Mesothelial cell of epicardium (in vitro differentiated cells): ENCODE data around the gene MACROD2. TPM values are rescaled to one million over a fixed set of nuclear protein-coding genes. Genes with fewer than 3 reads are reported as not detected.
A peak's percentile ranks its signal among the peaks of the same experiment; 100 is the strongest.

Experiments
- DNase-seq, 2 experiments: peaks; one replicate each; pipeline ENCODE4 v3.0.0; 2021; ENCODE audit warnings: low spot score in 2 of 2; ENCODE audit not compliant: unreplicated experiment in 2 of 2
- H3K27ac Mint-ChIP-seq: 2 replicates; pipeline ENCODE4 v1.8.0; 2021; ENCODE audit warnings: mixed read lengths
- H3K27me3 Mint-ChIP-seq: 2 replicates; pipeline ENCODE4 v1.8.0; 2021; ENCODE audit warnings: low read depth, mixed read lengths
- H3K36me3 Mint-ChIP-seq: 2 replicates; pipeline ENCODE4 v1.8.0; 2021; ENCODE audit warnings: mixed read lengths
- H3K4me1 Mint-ChIP-seq: 2 replicates; pipeline ENCODE4 v1.8.0; 2021; ENCODE audit warnings: mixed read lengths
- H3K4me3 Mint-ChIP-seq: 2 replicates; pipeline ENCODE4 v1.8.0; 2021; ENCODE audit warnings: mild to moderate bottlenecking, moderate library complexity, mixed read lengths
- H3K9me3 Mint-ChIP-seq: 2 replicates; pipeline ENCODE4 v1.8.0; 2021; ENCODE audit warnings: mixed read lengths
- CTCF ChIP-seq: fragments of 200-600 bp; sonication (generic); IDR thresholded peaks from one replicate; pipeline ENCODE4 v1.5.0; 2021; ENCODE audit warnings: antibody characterized with exemption; ENCODE audit not compliant: unreplicated experiment
- total RNA-seq: library from RNA; stranded (reverse); gene quantifications from 3 replicates; pipeline ENCODE4 v1.2.1, GENCODE V29; 2021

Gene MACROD2
- total RNA-seq, 1 donor from 2014 or later: 10.0 TPM

DNA sequence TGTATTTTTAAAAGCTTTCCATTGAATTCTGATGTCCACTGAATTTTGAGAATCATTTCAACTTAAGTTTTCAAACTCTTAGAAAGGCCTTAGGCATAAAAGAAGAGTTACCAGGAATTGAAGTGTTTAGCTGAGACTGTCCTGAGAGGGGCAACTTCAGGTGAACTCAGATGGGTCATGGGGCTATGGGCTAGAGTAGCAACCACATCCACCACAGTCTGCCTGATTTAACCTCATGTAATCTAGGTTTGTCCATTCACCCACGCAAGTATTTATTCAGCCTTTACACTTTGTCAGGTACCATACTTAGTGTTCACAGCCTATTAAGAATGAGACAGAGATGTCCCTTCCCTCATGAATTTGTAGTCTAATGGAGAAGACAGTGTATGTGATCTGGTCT, 2076.9 kb downstream of the MACROD2 start:
- no peak for DNase-seq
- Mint-ChIP-seq H3K27ac (no peak overlapping the region), H3K27me3 (no peaks in the 10 kb centered on the region), H3K36me3 (no peaks in the 10 kb centered on the region), H3K9me3 (peaks cover 26% of the 10 kb centered on the region), H3K4me1 (no peaks in the 10 kb centered on the region), H3K4me3 (no peak overlapping the region)
- TF ChIP-seq CTCF: no peak

DNA sequence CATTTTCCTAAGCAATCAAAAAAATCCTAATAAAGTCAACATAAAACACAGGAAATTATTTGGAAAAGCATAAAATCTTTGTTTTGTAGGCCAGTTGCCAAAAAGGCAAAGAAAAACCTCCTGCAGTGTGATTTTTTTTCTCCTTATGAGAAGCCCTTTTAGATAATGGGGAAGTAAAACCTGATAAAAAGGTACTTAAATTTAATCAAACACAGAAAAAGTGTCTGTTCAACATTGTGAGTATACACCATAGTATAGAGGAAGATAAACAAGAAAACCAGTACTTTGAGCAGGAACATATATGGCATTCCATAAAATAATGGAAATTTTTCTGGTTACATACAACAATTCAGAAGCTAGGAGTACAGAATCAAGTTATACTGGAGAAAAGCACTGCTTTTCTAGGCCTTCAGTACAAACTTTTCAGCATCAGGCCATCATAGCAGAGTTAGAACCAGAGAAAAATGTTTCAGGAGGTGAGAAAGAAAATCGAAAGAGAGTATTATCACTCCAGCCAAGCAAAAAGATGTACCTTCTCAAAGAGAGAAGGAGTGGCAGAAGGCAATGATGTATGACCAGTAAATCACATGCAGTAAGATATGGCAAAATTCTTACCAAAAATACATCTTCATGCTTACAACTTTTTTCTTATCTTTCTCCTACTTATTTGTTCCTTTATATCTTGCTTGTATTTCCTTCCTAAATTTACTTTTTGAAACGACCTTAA, 2083.0 kb downstream of the MACROD2 start:
- peaks cover 1% of the 10 kb centered on the region for H3K36me3 Mint-ChIP-seq
- DNase-seq: no peak
- peaks cover 11% of the 10 kb centered on the region for H3K9me3 Mint-ChIP-seq
- H3K27me3 Mint-ChIP-seq: no peaks in the 10 kb centered on the region
- H3K27ac Mint-ChIP-seq: peak overlapping the region; percentile 50
- H3K4me1 Mint-ChIP-seq: peaks cover 17% of the 10 kb centered on the region
- no peak overlapping the region for H3K4me3 Mint-ChIP-seq
- TF ChIP-seq CTCF: no peak

- Mint-ChIP-seq H3K4me1 (peaks cover 17% of the 10 kb centered on the region), H3K27ac (peak overlapping the region; percentile 17), H3K27me3 (no peaks in the 10 kb centered on the region), H3K36me3 (peaks cover 6% of the 10 kb centered on the region), H3K4me3 (no peak overlapping the region), H3K9me3 (peaks cover 23% of the 10 kb centered on the region)
- DNase-seq: no peak
- no peak for TF ChIP-seq CTCF
Measured at GRCh38 chr20:16081421-16081820, 2086.1 kb downstream of the MACROD2 start.

DNA sequence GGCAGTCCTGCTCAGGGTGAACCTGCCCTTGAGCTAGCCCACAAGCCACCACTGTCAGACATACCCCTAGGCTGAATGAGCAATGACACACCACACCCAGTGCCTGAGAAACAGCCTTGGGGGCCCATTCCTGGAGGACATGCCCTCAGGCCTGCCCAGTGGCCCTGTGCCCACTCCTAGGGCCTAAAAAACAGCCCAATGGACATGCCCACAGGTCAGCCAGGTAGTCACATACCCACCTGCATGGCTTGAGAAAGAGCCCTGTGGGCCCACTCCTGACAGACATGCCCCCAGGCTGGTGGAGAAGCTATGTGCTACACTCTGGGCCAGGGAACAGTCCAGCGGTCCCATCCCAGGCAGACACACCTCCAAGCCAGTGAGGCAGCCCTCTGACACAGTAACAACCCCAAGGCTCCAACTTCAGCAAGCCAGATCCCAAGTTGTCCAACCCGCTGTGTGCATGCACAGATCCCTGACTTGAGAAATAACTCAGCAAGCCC, 2086.8 kb downstream of the MACROD2 start:
- Mint-ChIP-seq H3K4me3 (no peak overlapping the region), H3K9me3 (peaks cover 29% of the 10 kb centered on the region), H3K36me3 (peaks cover 9% of the 10 kb centered on the region), H3K27ac (no peak overlapping the region), H3K4me1 (peaks cover 17% of the 10 kb centered on the region), H3K27me3 (no peaks in the 10 kb centered on the region)
- no peak for TF ChIP-seq CTCF
- no peak for DNase-seq

DNA sequence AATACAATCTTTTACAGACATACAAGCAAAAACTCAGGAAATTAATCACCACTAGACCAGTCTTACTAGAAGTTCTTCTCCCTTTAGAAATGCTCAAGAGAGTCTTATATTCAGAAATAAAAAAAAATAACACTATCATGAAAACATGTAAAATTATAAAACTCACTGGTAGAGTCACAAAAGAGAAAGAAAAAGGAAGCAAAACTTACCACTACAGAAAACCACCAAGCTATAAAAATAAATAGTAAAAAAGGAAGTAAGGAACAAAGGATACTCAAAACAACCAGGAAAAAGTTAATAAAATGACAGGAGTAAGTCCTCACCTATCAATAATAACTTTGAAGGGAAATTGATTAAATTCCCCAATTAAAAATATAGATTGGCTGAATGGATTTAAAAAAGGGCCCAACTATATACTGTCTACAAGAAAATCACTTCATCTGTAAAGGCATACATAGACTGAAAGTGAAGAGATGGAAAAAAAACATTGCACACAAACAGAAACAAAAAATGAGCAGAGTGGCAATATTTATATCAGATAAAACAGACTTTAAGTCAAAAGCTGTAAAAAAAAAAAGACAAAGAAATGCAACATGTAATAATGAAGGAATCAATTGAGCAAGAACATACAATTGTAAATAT, 2088.4 kb downstream of the MACROD2 start:
- DNase-seq: no peak
- peaks cover 9% of the 10 kb centered on the region for H3K36me3 Mint-ChIP-seq
- no peak overlapping the region for H3K4me3 Mint-ChIP-seq
- H3K9me3 Mint-ChIP-seq: peaks cover 34% of the 10 kb centered on the region
- no peaks in the 10 kb centered on the region for H3K27me3 Mint-ChIP-seq
- H3K27ac Mint-ChIP-seq: no peak overlapping the region
- TF ChIP-seq CTCF: no peak
- H3K4me1 Mint-ChIP-seq: peaks cover 13% of the 10 kb centered on the region
